IMR-90 (cell line): ENCODE data around the gene MIEF1. TPM values are rescaled to one million over a fixed set of nuclear protein-coding genes. Genes with fewer than 3 reads are reported as not detected.

ENCODE experiments used
- ATAC-seq: fragments of 200-7000 bp; cut with Tn5 transposase; 2 replicates; pipeline ENCODE4 v1.9.1; 2020; ENCODE audit warnings: low read depth, mild to moderate bottlenecking, moderate library complexity
- BruUV-seq: library from RNA; stranded (reverse); fragments of 400-500 nt; replicated peaks from 2 replicates; lab custom pipeline; 2021; lab: Mats Ljungman, UMichigan
- CTCF ChIA-PET: fragments of 300-600 bp; formaldehyde crosslinking; extraction: SDS; loops from one replicate; lab custom pipeline; 2021; ENCODE audit warnings: antibody characterized with exemption; lab: Yijun Ruan, JAX
- POLR2A ChIA-PET: fragments of 300-600 bp; sonication (Branson Sonifier 250); formaldehyde crosslinking; loops from one replicate; lab custom pipeline; 2022; ENCODE audit warnings: antibody characterized with exemption; ENCODE audit not compliant: unreplicated experiment; lab: Charles Lee
- DNase-seq: peaks from one replicate; pipeline ENCODE4 v3.0.0; 2013
- H2AFZ ChIP-seq: replicated peaks from 2 replicates; pipeline ENCODE3; 2013; ENCODE audit warnings: low read length, mild to moderate bottlenecking; ENCODE audit not compliant: poor library complexity
- H2AK5ac ChIP-seq: 2 replicates; pipeline ENCODE4 v1.6.1; 2013; ENCODE audit warnings: low read depth, low read length, inconsistent platforms
- H2AK9ac ChIP-seq: replicated peaks from 2 replicates; pipeline ENCODE3; 2013; ENCODE audit warnings: mild to moderate bottlenecking, low read depth, low read length, moderate library complexity; ENCODE audit not compliant: poor library complexity
- H2BK120ac ChIP-seq: 2 replicates; pipeline ENCODE4 v1.6.1; 2013; ENCODE audit warnings: low read depth, low read length, inconsistent platforms
- H2BK15ac ChIP-seq: 3 replicates; pipeline ENCODE4 v1.6.1; 2013; ENCODE audit warnings: low read depth, low read length, inconsistent platforms
- H2BK20ac ChIP-seq: 2 replicates; pipeline ENCODE4 v1.6.1; 2013; ENCODE audit warnings: low read depth, mild to moderate bottlenecking, inconsistent platforms, low read length, moderate library complexity
- H2BK5ac ChIP-seq: 2 replicates; pipeline ENCODE4 v1.6.1; 2013; ENCODE audit warnings: mild to moderate bottlenecking, low read depth, low read length, inconsistent platforms; ENCODE audit not compliant: poor library complexity, severe bottlenecking
- H3K14ac ChIP-seq: replicated peaks from 2 replicates; pipeline ENCODE4 v1.6.1; 2013; ENCODE audit warnings: low read depth, low read length, inconsistent platforms
- H3K18ac ChIP-seq: 2 replicates; pipeline ENCODE4 v1.6.1; 2013; ENCODE audit warnings: low read depth, low read length, control low read depth
- H3K23ac ChIP-seq: 2 replicates; pipeline ENCODE4 v1.6.1; 2013; ENCODE audit warnings: low read depth, low read length, inconsistent platforms
- H3K27ac ChIP-seq: 2 replicates; pipeline ENCODE4 v1.5.1; 2013; ENCODE audit warnings: mild to moderate bottlenecking, control low read depth, low read length; ENCODE audit not compliant: insufficient read depth
- H3K27me3 ChIP-seq: 2 replicates; pipeline ENCODE4 v1.6.1; 2013; ENCODE audit warnings: low read length; ENCODE audit not compliant: control insufficient read depth, insufficient read depth
- H3K36me3 ChIP-seq: 2 replicates; pipeline ENCODE4 v1.6.1; 2013; ENCODE audit warnings: low read length, mixed read lengths; ENCODE audit not compliant: control insufficient read depth, insufficient read depth
- H3K4ac ChIP-seq: 2 replicates; pipeline ENCODE4 v1.6.1; 2013; ENCODE audit warnings: low read depth, low read length, inconsistent platforms
- H3K4me1 ChIP-seq: 2 replicates; pipeline ENCODE4 v1.6.1; 2013; ENCODE audit warnings: low read length, mixed read lengths; ENCODE audit not compliant: control insufficient read depth, insufficient read depth
- H3K4me2 ChIP-seq: 2 replicates; pipeline ENCODE4 v1.6.1; 2013; ENCODE audit warnings: low read depth, mild to moderate bottlenecking, control low read depth, low read length, moderate library complexity
- H3K4me3 ChIP-seq: 2 replicates; pipeline ENCODE4 v1.5.1; 2013; ENCODE audit warnings: low read depth, mild to moderate bottlenecking, control low read depth, low read length, moderate library complexity; ENCODE audit not compliant: insufficient read depth
- H3K56ac ChIP-seq: 2 replicates; pipeline ENCODE4 v1.6.1; 2013; ENCODE audit warnings: low read length, inconsistent platforms; ENCODE audit not compliant: insufficient read depth; ENCODE audit errors: extremely low read depth
- H3K79me1 ChIP-seq, 2 experiments: 2 replicates each; pipeline ENCODE4 v1.6.1; 2013; ENCODE audit warnings: low read length in 2 of 2, inconsistent platforms in 1 of 2, low read depth in 1 of 2
- H3K9ac ChIP-seq: 2 replicates; pipeline ENCODE4 v1.6.1; 2013; ENCODE audit warnings: low read depth, low read length, control low read depth
- H3K9me1 ChIP-seq: 2 replicates; pipeline ENCODE4 v1.6.1; 2013; ENCODE audit warnings: low read length, inconsistent platforms; ENCODE audit not compliant: insufficient read depth
- H3K9me3 ChIP-seq: 2 replicates; pipeline ENCODE4 v1.6.1; 2013; ENCODE audit warnings: low read length; ENCODE audit not compliant: control insufficient read depth, insufficient read depth
- H4K20me1 ChIP-seq: 2 replicates; pipeline ENCODE4 v1.6.1; 2013; ENCODE audit warnings: low read length, inconsistent platforms; ENCODE audit not compliant: insufficient read depth
- H4K5ac ChIP-seq: 2 replicates; pipeline ENCODE4 v1.6.1; 2013; ENCODE audit warnings: mild to moderate bottlenecking, low read depth, low read length, control low read depth
- H4K8ac ChIP-seq, 2 experiments: 2 replicates each; pipeline ENCODE4 v1.6.1; 2013; ENCODE audit warnings: low read depth in 2 of 2, low read length in 2 of 2, control low read depth in 1 of 2, inconsistent platforms in 1 of 2
- H4K91ac ChIP-seq: 2 replicates; pipeline ENCODE4 v1.6.1; 2013; ENCODE audit warnings: low read depth, low read length, inconsistent platforms; ENCODE audit not compliant: insufficient read depth
- CEBPB ChIP-seq: IDR thresholded peaks from 2 replicates; pipeline ENCODE4 v1.6.1; 2012; ENCODE audit warnings: low read depth, low read length, improper control_type of control experiment
- CHD1 ChIP-seq: IDR thresholded peaks from 2 replicates; pipeline ENCODE4 v1.6.1; 2012; ENCODE audit warnings: low read depth, low read length, improper control_type of control experiment
- ELK1 ChIP-seq: fragments of 150-350 bp; IDR thresholded peaks from 2 replicates; pipeline ENCODE4 v1.6.1; 2016; ENCODE audit warnings: low read depth, mild to moderate bottlenecking, low read length, moderate library complexity, borderline replicate concordance
- FOS ChIP-seq: fragments of 150-350 bp; IDR thresholded peaks from 2 replicates; pipeline ENCODE4 v1.6.1; 2016; ENCODE audit warnings: low read depth, low read length
- MAFK ChIP-seq: IDR thresholded peaks from 2 replicates; pipeline ENCODE4 v1.6.1; 2012; ENCODE audit warnings: low read depth, low read length, improper control_type of control experiment
- MXI1 ChIP-seq: IDR thresholded peaks from 2 replicates; pipeline ENCODE4 v1.6.1; 2012; ENCODE audit warnings: low read depth, mild to moderate bottlenecking, low read length, moderate library complexity, borderline replicate concordance
- NFE2L2 ChIP-seq: fragments of 150-350 bp; IDR thresholded peaks from 2 replicates; pipeline ENCODE4 v1.6.1; 2016; ENCODE audit warnings: low read depth, mild to moderate bottlenecking, low read length
- RFX5 ChIP-seq: IDR thresholded peaks from 2 replicates; pipeline ENCODE4 v1.8.0; 2012; ENCODE audit warnings: low read depth, mild to moderate bottlenecking, low read length, moderate library complexity
- SMC3 ChIP-seq: fragments of 150-350 bp; IDR thresholded peaks from 2 replicates; pipeline ENCODE4 v1.6.1; 2016; ENCODE audit warnings: low read depth, mild to moderate bottlenecking, antibody characterized with exemption, low read length, moderate library complexity
- WGBS, 2 experiments: methylation state at CpG; one replicate each; pipeline versions ENCODE4 v1.1.5 to v1.1.7; 2013; ENCODE audit warnings: missing lambda C conversion rate in 2 of 2; ENCODE audit not compliant: insufficient read length in 1 of 2; ENCODE audit errors: extremely low coverage in 2 of 2; 5-methylcytosine and 5-hydroxymethylcytosine counted together
- dilution Hi-C: fragments of 300-500 bp; cut with HindIII; formaldehyde crosslinking; loops from one replicate; pipeline ENCODE4 v1.14.3; 2018; ENCODE audit warnings: low sequenced_read_pairs; ENCODE audit not compliant: unreplicated experiment
- in situ Hi-C: fragments of 300-500 bp; cut with MboI; formaldehyde crosslinking; loops from 3 replicates; pipeline ENCODE4 v1.14.3; 2019; ENCODE audit warnings: low sequenced_read_pairs, inconsistent platforms, mixed read lengths
- intact Hi-C: fragments of 100-400 bp; cut with micrococcal nuclease; formaldehyde crosslinking; loops from 2 replicates; pipeline ENCODE4 v1.10.0; 2022
- polyA plus RNA-seq, 3 experiments: library from polyadenylated mRNA; depleted of rRNA; stranded (reverse); fragments of >200 nt; gene quantifications; 2 replicates each; pipeline ENCODE4 v1.2.3, GENCODE V29; 2012; ENCODE audit warnings: low replicate concordance in 1 of 3
- total RNA-seq: library from RNA; depleted of rRNA; stranded (reverse); fragments of >200 nt; gene quantifications from 2 replicates; pipeline ENCODE4 v1.2.3, GENCODE V29; 2012
- TF ChIP-seq, protein P1 (sequence below): fragments of 150-350 bp; IDR thresholded peaks from 2 replicates; pipeline ENCODE4 v1.6.1; 2017; ENCODE audit warnings: mild to moderate bottlenecking, antibody characterized with exemption, low read length, low read depth

Gene MIEF1
- total and polyA plus RNA-seq, 2 of the 4 experiments (the other 2 are of a cell fraction): 9.7 to 16.9 TPM

DNA sequence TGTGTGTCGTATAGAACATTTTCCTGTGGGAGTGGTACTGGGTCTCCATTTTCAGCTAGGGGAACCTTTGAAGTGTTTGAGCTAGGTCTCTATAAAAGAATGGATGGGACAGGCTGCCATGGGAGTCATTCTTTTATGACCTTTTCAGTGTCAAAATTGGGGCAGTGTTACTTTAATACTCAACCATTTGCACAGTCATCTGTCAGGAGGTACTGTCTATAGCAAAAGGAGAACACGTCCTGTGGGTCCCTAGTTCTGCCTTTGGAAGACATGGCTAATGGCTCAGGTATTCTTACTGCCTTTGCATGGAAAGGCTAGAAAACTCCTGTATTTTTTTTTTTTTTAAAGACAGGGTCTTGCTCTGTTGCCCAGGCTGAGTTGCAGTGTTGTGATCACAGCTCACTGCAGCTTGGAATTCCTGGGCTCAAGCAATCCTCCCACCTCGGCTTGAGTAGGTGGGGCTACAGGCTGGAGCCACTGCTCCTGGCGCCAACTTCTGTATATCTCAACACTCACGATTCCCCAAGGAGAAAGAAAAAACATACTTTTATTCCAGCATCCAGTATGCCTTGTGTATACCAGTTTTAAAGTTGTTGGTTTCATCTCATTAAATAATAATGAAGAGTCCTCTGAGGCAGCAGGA, 16.2 kb downstream of the MIEF1 start:
- H3K4me2 ChIP-seq: no peak overlapping the region
- no peak overlapping the region for H2BK20ac ChIP-seq
- no peak overlapping the region for H3K27ac ChIP-seq
- H4K5ac ChIP-seq: no peak overlapping the region
- ChIA-PET CTCF (interaction anchor here (0.6 kb wide), 1 partner anchor 627 kb away, joined by 4 read pairs; no protein-coding TSS in a partner anchor), POLR2A (interaction anchor here (0.6 kb wide), 1 partner anchor 52 kb away, joined by 3 read pairs; no protein-coding TSS in a partner anchor)
- WGBS, 2 experiments: no CpG with 5 or more reads among the region's 5 CpGs
- dilution Hi-C loops (no loop called here), in situ Hi-C loops (loop anchor here (10.0 kb wide), 1 partner anchor 113 kb away; no protein-coding TSS in a partner anchor), intact Hi-C loops (loop anchor here (2.0 to 5.0 kb wide), 2 partner anchors 15 to 176 kb away; partner anchors contain the start of gene MIEF1)
- H3K4ac ChIP-seq: peak overlapping the region; percentile 39; the same call in 1 of the 2 replicates
- H2AFZ ChIP-seq: no peak overlapping the region
- ATAC-seq (no peak), DNase-seq (peak; percentile 30)
- H3K23ac ChIP-seq: peak overlapping the region; percentile 95; the same call in 1 of the 2 replicates
- peak overlapping the region; percentile 71; the same call in 1 of the 2 replicates for H2AK5ac ChIP-seq
- H3K4me1 ChIP-seq: peaks cover 4% of the 10 kb centered on the region
- no peaks in the 10 kb centered on the region for H3K27me3 ChIP-seq
- no peak overlapping the region for H2BK5ac ChIP-seq
- peaks cover 45% of the 10 kb centered on the region for H3K36me3 ChIP-seq
- H3K9ac ChIP-seq: peak overlapping the region; percentile 90; the same call in 1 of the 2 replicates
- H4K8ac ChIP-seq: peak overlapping the region; percentile 90 to 91; a peak in 2 of 4 replicates
- peaks cover 35 to 68% of the 10 kb centered on the region in 2 experiments for H3K79me1 ChIP-seq
- H2BK120ac ChIP-seq: no peak overlapping the region
- H3K4me3 ChIP-seq: no peak overlapping the region
- TF ChIP-seq CEBPB (no peak), SMC3 (no peak), MXI1 (no peak), FOS (no peak), RFX5 (no peak), CHD1 (no peak), MAFK (no peak), ELK1 (no peak), NFE2L2 (no peak)
- TF ChIP-seq, protein P1, sequence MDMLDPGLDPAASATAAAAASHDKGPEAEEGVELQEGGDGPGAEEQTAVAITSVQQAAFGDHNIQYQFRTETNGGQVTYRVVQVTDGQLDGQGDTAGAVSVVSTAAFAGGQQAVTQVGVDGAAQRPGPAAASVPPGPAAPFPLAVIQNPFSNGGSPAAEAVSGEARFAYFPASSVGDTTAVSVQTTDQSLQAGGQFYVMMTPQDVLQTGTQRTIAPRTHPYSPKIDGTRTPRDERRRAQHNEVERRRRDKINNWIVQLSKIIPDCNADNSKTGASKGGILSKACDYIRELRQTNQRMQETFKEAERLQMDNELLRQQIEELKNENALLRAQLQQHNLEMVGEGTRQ: no peak
- H3K14ac ChIP-seq: peak overlapping the region; percentile 92
- BruUV-seq: no TSS peak
- H4K91ac ChIP-seq: no peak overlapping the region
- H2AK9ac ChIP-seq: no peak overlapping the region
- no peak overlapping the region for H3K18ac ChIP-seq
- peaks cover 42% of the 10 kb centered on the region for H4K20me1 ChIP-seq
- 0 out of 2 replicates have a peak, but pooled peaks cover 2% of the 10 kb centered on the region for H3K9me1 ChIP-seq
- no peaks in the 10 kb centered on the region for H3K9me3 ChIP-seq
- no peak overlapping the region for H2BK15ac ChIP-seq
- no peak overlapping the region for H3K56ac ChIP-seq
